ENCODE measurements around the gene TP53BP2.

DNA sequence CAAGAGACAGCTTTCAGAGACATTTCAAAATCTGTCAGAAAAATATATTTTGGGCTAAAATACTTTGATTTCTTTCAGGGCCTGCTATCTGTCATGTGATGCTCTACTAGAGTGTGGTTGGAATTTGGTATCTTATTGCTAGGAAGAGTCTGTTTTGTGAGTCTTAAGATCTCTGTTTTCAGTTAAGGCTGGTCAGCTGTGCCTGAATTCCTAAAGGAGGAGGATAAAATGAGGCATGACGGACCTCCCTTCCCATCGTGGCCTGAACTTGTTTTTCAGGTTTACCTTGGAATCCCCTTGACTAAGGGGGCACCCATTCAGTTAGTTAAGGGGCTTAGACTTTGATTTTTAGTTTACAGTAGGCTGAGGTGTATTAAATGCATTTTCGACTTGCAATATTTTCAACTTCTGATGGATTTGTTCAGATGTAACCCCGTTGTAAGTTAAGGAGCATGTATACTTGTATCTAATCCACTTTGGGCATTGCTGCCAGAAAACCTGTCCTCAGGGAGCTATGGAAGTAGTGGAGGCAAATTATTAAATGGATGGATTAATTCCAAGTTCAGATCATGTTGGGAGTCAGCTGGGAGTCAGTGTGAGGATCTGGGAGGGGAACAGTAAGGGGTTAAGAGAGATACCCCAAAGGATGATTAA lies 115.1 kb downstream of the TP53BP2 start:
- no peak for TF ChIP-seq POLR2A (IDR thresholded peaks at IDR 0.05)
- TF ChIP-seq, protein P1, sequence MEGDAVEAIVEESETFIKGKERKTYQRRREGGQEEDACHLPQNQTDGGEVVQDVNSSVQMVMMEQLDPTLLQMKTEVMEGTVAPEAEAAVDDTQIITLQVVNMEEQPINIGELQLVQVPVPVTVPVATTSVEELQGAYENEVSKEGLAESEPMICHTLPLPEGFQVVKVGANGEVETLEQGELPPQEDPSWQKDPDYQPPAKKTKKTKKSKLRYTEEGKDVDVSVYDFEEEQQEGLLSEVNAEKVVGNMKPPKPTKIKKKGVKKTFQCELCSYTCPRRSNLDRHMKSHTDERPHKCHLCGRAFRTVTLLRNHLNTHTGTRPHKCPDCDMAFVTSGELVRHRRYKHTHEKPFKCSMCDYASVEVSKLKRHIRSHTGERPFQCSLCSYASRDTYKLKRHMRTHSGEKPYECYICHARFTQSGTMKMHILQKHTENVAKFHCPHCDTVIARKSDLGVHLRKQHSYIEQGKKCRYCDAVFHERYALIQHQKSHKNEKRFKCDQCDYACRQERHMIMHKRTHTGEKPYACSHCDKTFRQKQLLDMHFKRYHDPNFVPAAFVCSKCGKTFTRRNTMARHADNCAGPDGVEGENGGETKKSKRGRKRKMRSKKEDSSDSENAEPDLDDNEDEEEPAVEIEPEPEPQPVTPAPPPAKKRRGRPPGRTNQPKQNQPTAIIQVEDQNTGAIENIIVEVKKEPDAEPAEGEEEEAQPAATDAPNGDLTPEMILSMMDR (IDR thresholded peaks at IDR 0.05), result no peak
